ENCODE data around the gene SLC2A13.
A peak's percentile ranks its signal among the peaks of the same experiment; 100 is the strongest.
"Not testable (repeated sequence)": the region's sequence is repeated elsewhere in the genome, so short reads cannot be mapped to it uniquely, and the experiment has no call there.

Gene SLC2A13

DNA sequence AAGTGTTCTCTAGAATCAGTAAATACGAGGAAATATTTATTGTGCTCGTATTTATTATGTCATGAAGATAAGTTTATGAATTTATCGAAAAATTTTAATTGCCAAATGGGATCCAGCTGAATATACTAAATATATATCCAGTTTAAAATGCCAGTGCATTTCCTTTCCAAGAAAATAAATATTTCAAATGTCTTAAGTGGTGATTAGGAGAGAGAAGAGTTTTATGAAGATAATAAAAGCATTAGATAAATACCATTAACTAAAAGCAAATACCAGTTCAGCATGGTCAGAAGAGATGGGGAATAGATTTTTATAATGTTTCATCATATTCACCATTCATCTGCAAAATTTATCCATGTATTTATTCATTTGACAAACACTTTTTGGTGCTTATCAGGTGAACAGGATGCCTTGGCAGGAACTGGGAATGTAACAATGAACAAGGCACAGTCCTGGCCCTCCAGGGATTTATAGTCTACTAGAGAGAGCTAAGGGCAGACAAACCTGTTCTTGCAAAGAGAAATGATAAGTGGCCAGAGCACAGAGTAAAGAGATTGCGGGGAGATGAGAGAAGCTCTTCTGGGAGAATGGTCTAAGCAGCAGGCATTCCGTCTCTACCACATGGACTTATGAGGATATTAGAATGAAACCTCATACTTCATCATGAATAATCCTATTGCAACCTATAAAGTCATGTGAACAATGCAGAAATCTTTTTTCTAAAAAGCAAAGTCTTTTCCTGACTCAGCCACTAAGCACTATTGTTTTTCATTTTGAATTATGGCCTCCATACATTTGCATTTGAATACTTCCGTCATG is 342.6 kb downstream of the SLC2A13 start:
- Histone ChIP-seq H3K9ac (ENCODE audit: low read depth, low read length) (peak overlapping the region; percentile 16; the same call in 1 of the 2 replicates), H3K27me3 (ENCODE audit: insufficient read depth, low read length) (no peaks in the 10 kb centered on the region), H3K4me1 (ENCODE audit: insufficient read depth, low read length) (peaks cover 12% of the 10 kb centered on the region), H3K36me3 (ENCODE audit: insufficient read depth, low read depth, low read length) (no peaks in the 10 kb centered on the region), H3K27ac (ENCODE audit: low read length) (no peak overlapping the region), H3K4me3 (ENCODE audit: low read length) (peak overlapping the region; percentile 19), H3K9me3 (ENCODE audit: insufficient read depth, low read depth, low read length) (no peaks in the 10 kb centered on the region)

DNA sequence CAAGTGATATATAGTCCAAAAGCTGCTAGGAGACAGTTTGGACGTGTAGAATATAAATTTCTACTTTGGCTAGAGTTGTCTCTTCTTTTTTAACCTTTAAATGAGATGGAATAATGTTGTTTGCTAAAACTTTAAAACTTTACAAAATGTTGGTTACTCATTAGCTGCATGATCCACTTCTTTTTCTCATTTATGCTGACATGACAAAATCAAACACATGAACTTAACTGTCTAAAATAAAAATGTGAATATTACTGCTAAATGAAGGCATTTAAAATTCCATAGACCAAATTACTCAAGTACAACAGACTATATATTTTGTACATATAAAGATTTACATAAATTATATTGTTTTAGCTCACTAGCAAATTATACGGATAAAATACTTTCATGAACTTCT is 350.4 kb downstream of the SLC2A13 start:
- Histone ChIP-seq H3K27me3 (ENCODE audit: insufficient read depth, low read length) (no peaks in the 10 kb centered on the region), H3K9ac (ENCODE audit: low read depth, low read length) (no peak overlapping the region), H3K4me3 (ENCODE audit: low read length) (no peak overlapping the region), H3K9me3 (ENCODE audit: insufficient read depth, low read depth, low read length) (no peaks in the 10 kb centered on the region), H3K36me3 (ENCODE audit: insufficient read depth, low read depth, low read length) (no peaks in the 10 kb centered on the region), H3K4me1 (ENCODE audit: insufficient read depth, low read length) (peaks cover 14% of the 10 kb centered on the region), H3K27ac (ENCODE audit: low read length) (no peak overlapping the region)

DNA sequence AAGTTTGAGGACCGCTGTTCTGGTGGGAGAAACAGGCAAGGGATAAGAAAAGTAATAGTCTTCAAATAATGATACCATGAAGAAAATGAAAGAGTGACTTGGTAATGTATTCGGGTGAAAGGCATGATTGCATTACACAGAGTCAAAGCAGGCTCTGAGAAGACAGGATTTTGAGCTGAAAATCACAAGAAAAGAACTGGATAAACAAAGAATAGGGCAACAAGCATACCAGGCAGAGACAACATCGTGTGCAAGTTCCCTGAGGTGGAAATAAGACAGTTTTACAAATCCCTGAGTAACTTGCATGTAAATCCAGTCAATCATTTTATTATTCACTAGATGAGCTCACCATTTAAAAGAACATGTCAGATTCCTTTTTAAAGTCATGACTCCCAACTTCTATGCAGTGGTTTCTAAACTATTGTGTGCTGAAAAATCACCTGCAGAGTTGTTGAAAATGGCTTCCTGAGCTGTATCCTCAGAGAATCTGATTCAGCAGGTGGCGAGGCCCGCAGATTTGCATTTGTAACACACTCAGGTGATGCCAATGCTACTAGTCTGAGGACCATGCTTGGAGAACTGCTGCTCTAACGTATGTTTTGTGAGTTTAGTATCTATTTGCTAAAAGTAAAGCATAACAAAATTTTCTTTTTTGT is 353.3 kb downstream of the SLC2A13 start:
- Histone ChIP-seq H3K27ac (ENCODE audit: low read length) (peak overlapping the region; percentile 77), H3K9ac (ENCODE audit: low read depth, low read length) (no peak overlapping the region; the same call in 1 of the 2 replicates), H3K4me1 (ENCODE audit: insufficient read depth, low read length) (peaks cover 14% of the 10 kb centered on the region), H3K36me3 (ENCODE audit: insufficient read depth, low read depth, low read length) (no peaks in the 10 kb centered on the region), H3K4me3 (ENCODE audit: low read length) (peak overlapping the region; percentile 33; the same call in 1 of the 2 replicates), H3K27me3 (ENCODE audit: insufficient read depth, low read length) (no peaks in the 10 kb centered on the region), H3K9me3 (ENCODE audit: insufficient read depth, low read depth, low read length) (no peaks in the 10 kb centered on the region)

DNA sequence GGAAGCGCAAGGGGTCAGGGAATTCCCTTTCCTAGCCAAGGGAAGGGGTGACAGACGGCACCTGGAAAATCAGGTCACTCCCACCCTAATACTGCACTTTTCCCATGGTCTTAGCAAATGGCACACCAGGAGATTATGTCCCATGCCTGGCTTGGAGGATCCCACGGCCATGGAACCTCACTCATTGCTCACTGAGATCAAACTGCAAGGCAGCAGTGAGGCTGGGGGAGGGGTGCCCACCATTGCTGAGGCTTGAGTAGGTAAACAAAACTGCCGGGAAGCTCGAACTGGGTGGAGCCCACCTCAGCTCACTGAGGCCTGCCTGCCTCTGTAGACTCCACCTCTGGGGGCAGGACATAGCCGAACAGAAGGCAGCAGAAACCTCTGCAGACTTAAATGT is 359.7 kb downstream of the SLC2A13 start:
- not testable (repeated sequence) for H3K27ac ChIP-seq (ENCODE audit: low read length); H3K27me3 ChIP-seq (ENCODE audit: insufficient read depth, low read length); H3K4me1 ChIP-seq (ENCODE audit: insufficient read depth, low read length); H3K9ac ChIP-seq (ENCODE audit: low read depth, low read length); H3K9me3 ChIP-seq (ENCODE audit: insufficient read depth, low read depth, low read length); H3K4me3 ChIP-seq (ENCODE audit: low read length); H3K36me3 ChIP-seq (ENCODE audit: insufficient read depth, low read depth, low read length)

DNA sequence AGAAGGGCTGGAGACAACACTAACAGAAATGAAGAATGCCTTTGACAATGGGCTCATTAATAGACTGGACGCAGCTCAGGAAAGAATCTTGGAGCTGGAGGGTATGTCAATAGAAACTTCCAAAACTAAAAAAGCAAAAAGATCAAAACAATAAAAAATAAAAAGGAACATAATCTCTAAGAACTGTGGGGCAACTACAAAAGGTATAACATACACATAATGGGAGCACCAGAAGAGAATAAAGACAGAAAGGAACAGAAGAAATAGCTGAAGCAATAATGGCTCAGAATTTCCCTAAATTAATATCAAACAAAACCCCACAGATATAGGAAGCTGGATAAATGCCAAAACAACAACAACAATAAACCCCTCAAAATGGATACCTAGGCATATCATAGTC is 362.2 kb downstream of the SLC2A13 start:
- Histone ChIP-seq H3K27me3 (ENCODE audit: insufficient read depth, low read length) (no peaks in the 10 kb centered on the region), H3K9me3 (ENCODE audit: insufficient read depth, low read depth, low read length) (peaks cover 7% of the 10 kb centered on the region; the same call in 1 of the 2 replicates), H3K9ac (ENCODE audit: low read depth, low read length) (no peak overlapping the region), H3K27ac (ENCODE audit: low read length) (no peak overlapping the region), H3K4me1 (ENCODE audit: insufficient read depth, low read length) (no peaks in the 10 kb centered on the region), H3K36me3 (ENCODE audit: insufficient read depth, low read depth, low read length) (no peaks in the 10 kb centered on the region), H3K4me3 (ENCODE audit: low read length) (no peak overlapping the region)

DNA sequence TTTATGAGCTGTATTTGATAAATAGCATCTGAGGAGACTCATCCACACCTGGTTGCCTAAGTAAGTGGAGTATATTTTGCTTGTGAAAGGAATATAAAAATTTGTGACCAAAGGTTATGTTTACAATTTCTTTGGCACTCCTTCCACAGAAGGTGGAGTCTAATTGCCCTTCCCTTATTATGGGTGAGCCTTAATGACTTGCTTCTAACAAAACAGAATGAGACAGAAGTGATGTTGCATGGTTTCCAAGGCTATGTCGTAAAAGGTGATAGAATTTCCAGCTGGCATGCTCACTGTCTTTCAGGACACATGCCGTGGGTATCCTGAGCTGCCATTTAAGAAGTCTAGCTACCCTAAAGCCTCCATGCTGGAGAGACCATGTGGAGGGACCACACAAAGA is 369.5 kb downstream of the SLC2A13 start:
- H3K9ac ChIP-seq (ENCODE audit: low read depth, low read length), result no peak overlapping the region
- no peaks in the 10 kb centered on the region for H3K4me1 ChIP-seq (ENCODE audit: insufficient read depth, low read length)
- H3K4me3 ChIP-seq (ENCODE audit: low read length), result no peak overlapping the region
- no peaks in the 10 kb centered on the region for H3K27me3 ChIP-seq (ENCODE audit: insufficient read depth, low read length)
- H3K36me3 ChIP-seq (ENCODE audit: insufficient read depth, low read depth, low read length), result no peaks in the 10 kb centered on the region
- H3K27ac ChIP-seq (ENCODE audit: low read length), result no peak overlapping the region
- H3K9me3 ChIP-seq (ENCODE audit: insufficient read depth, low read depth, low read length), result peaks cover 27% of the 10 kb centered on the region

DNA sequence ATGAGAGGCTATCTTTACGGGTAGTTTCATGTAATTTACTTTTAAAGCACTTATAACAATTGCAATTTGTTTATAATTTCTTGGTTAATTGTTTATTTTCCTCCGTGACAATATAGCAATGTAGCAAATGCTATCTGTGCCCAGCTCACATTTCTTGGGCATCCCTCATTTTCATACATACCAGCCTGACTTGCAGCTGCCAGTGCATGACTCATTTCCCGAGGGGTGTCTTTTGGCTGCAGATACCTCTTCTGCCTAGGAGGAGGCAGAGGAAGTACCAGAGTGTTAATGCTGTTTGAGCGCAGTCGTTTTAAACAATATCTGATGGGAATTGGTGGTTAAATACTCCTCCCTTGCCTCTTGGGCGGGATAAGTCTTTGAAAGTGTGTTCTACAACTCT is 382.1 kb downstream of the SLC2A13 start:
- H3K4me1 ChIP-seq (ENCODE audit: insufficient read depth, low read length), result no peaks in the 10 kb centered on the region
- H3K9ac ChIP-seq (ENCODE audit: low read depth, low read length), result no peak overlapping the region
- H3K27me3 ChIP-seq (ENCODE audit: insufficient read depth, low read length), result no peaks in the 10 kb centered on the region
- H3K36me3 ChIP-seq (ENCODE audit: insufficient read depth, low read depth, low read length), result no peaks in the 10 kb centered on the region
- no peaks in the 10 kb centered on the region; the same call in 1 of the 2 replicates for H3K9me3 ChIP-seq (ENCODE audit: insufficient read depth, low read depth, low read length)
- no peak overlapping the region for H3K4me3 ChIP-seq (ENCODE audit: low read length)
- H3K27ac ChIP-seq (ENCODE audit: low read length), result no peak overlapping the region

DNA sequence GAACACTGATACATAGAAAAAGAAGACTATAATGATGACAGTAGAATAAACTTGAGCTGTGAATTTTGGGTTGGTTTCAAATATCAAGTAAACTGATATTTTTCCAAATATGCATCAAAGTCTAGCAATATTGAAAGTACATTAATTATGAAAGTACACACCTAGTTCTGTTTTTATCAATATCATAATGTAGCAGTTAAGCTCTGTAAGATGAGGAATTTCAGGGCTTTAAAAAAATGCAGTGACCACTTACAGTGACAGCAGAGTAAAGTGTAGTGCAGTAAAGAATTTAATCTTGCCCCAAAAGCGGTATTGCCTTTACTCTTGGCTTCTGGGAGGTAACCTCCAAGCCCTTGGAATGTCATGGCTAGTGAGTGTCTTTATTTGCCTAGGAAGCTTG is 383.4 kb downstream of the SLC2A13 start:
- no peak overlapping the region for H3K27ac ChIP-seq (ENCODE audit: low read length)
- no peak overlapping the region for H3K9ac ChIP-seq (ENCODE audit: low read depth, low read length)
- no peaks in the 10 kb centered on the region for H3K36me3 ChIP-seq (ENCODE audit: insufficient read depth, low read depth, low read length)
- H3K27me3 ChIP-seq (ENCODE audit: insufficient read depth, low read length), result no peaks in the 10 kb centered on the region
- H3K9me3 ChIP-seq (ENCODE audit: insufficient read depth, low read depth, low read length), result no peaks in the 10 kb centered on the region; the same call in 1 of the 2 replicates
- H3K4me3 ChIP-seq (ENCODE audit: low read length), result no peak overlapping the region
- no peaks in the 10 kb centered on the region for H3K4me1 ChIP-seq (ENCODE audit: insufficient read depth, low read length)

DNA sequence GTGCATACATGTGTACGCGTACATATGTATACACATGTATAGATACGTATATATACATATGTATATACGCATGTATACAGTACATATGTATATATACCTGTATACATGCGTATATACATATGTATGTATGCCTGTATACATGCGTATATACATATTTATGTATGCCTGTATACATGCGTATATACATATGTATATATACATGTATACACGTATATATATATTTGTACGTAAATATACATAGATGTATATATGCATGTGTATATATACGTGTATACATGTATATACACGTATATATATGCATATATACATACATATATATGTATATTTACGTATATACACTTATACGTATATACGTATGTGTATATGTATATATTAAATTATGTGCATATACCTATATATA is 392.3 kb downstream of the SLC2A13 start:
- Histone ChIP-seq H3K27ac (ENCODE audit: low read length) (no peak overlapping the region), H3K36me3 (ENCODE audit: insufficient read depth, low read depth, low read length) (no peaks in the 10 kb centered on the region), H3K4me3 (ENCODE audit: low read length) (peak overlapping the region; percentile 2; the same call in 1 of the 2 replicates), H3K4me1 (ENCODE audit: insufficient read depth, low read length) (no peaks in the 10 kb centered on the region), H3K9me3 (ENCODE audit: insufficient read depth, low read depth, low read length) (peaks cover 8% of the 10 kb centered on the region), H3K9ac (ENCODE audit: low read depth, low read length) (no peak overlapping the region), H3K27me3 (ENCODE audit: insufficient read depth, low read length) (no peaks in the 10 kb centered on the region)

DNA sequence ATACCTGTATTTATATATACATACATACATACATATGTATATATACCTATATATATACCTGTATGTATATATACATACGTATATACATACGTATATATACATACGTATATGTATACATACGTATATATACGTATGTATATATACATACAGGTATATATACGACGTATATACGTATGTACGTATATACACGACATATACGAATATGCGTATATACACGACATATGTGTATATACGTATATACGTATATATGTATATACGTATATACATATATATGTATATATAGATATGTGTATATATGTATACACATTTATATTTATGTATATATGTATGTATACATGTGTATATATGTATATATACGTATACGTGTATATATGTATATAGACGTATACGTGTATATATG is 393.5 kb downstream of the SLC2A13 start:
- peaks cover 8% of the 10 kb centered on the region for H3K9me3 ChIP-seq (ENCODE audit: insufficient read depth, low read depth, low read length)
- H3K9ac ChIP-seq (ENCODE audit: low read depth, low read length), result no peak overlapping the region
- H3K4me1 ChIP-seq (ENCODE audit: insufficient read depth, low read length), result no peaks in the 10 kb centered on the region
- no peak overlapping the region for H3K27ac ChIP-seq (ENCODE audit: low read length)
- peak overlapping the region; percentile 39; the same call in 1 of the 2 replicates for H3K4me3 ChIP-seq (ENCODE audit: low read length)
- H3K36me3 ChIP-seq (ENCODE audit: insufficient read depth, low read depth, low read length), result no peaks in the 10 kb centered on the region
- H3K27me3 ChIP-seq (ENCODE audit: insufficient read depth, low read length), result no peaks in the 10 kb centered on the region

Data from iPS-20b (cell line).